ENCODE measurements around the gene CENPN. TPM values are rescaled to one million over a fixed set of nuclear protein-coding genes. Genes with fewer than 3 reads are reported as not detected.
A peak's percentile ranks its signal among the peaks of the same experiment; 100 is the strongest.

CENPN gene
- total RNA-seq, 1 experiment from 2014 or later = 128 TPM

DNA sequence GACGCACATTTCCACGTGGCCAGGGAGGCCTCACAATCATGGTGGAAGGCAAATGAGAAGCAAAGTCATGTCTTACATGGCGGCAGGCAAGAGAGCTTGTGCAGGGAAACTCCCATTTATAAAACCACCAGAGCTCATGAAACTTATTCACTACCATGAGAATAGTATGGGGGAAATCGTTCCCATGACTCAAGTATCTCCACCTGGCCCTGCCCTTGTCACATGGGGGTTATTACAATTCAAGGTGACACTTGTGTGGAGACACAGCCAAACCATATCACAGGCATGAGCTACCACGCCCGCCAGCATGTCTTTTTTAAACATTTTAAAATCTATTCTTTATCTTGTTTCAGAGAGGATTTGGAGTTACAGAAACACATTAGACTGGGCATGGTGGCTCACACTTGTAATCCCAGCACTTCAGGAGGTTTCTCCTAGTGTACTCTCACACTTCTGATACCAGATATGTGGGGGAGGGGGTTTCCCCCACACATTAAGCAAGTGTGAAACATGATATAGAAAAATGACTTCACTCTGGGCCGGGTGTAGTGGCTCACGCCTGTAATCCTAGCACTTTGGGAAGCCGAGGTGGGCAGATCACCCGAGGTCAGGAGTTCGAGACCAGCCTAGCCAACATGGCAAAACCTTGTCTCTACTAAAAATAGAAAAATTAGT is 23.1 kb downstream of the CENPN start:
- no peak for DNase-seq (ENCODE audit: low spot score)

DNA sequence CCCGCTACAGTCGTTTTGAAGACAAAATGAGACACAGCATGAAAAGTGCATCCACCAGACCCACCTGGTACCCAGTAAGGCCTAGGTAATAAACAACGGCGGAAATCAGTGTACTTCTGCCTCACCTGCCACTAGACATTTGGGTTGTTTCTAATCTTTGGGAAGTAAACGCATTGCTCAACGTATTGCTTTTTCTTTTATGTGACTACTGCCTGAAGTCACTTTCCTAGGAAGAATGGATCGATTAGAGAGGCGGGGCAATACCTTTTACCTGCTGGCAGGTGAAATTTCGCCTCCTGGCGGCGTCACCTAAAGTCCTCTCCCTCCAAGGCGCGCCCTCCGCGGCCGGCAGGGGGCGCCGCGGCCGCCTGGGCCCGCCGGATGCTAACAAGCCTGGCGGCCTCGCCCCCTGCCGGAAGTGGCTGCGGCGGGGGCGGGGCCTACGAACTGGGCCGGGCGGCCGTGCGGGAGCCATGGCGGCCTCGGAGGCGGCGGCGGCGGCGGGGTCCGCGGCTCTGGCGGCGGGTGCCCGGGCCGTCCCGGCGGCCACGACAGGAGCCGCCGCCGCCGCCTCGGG is 28.5 kb downstream of the CENPN start, which contains the start of gene ATMIN:
Gene ATMIN, plus strand, starts transcription at position 445 of the 577 bp plus-strand sequence. Its CDS starts 29 bp downstream, at position 474.
- peak; percentile 63 for DNase-seq (ENCODE audit: low spot score)

DNA sequence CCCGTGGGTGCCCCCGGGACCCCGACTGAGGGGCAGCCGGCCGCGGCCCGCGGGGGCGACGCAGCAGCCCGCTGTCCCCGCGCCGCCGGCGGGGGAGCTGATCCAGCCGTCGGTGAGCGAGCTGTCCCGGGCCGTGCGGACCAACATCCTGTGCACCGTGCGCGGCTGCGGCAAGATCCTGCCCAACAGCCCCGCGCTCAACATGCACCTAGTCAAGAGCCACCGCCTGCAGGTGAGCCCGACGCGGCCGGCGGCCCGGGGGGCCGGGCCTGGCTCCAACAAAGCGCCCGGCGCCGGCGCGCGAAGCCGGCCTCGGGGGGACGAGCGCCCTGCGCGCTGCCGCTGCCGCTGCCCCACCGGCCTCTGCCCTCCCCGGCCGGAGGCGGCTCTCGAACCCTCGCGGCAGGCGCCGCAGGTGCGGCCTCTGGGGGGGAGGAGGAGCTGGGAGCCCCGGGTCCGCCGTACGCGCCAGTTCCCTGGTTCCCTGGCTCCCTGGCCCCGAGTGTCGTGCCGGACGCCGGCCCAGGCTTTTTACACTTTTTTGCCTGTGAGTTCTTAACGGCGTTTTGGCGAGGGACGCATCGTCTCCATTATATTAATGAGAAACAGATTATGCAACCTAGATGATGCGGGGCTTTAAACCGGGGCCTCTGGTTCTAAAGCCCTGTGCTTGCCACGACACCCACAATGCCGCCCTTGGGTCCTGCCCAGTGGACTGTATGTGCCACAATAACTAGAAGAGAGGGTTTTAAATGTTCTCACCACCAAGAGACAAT is 29.1 kb downstream of the CENPN start:
- DNase-seq (ENCODE audit: low spot score) = peak; percentile 11

DNA sequence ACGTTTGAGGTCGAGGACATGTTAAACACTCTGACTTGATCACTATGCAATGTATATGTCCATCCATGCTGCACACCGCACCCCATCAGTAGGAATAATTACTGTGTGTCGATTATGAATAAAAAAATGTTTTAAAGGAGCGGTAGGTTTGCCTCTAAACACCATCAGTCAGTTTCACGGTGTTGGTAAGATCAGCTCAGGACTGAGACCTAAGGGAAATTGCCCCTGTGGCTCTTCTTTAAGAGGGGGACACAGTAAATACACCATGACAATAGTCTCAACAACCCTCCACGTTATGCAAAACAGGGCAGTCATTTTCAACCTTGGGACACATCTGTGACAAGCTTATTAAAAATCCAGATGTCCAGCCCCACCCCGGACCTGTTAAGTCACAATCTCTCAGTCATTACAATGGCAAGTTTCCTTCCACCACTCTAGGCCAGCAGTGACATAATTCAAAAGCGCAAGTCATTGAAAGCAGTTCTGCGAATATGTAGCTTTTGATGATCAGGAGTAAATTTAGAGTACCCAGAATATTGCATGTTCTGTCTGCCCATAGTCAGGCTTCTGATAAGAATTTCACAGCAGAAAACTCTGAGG is 29.8 kb downstream of the CENPN start:
- DNase-seq (ENCODE audit: low spot score) = peak; percentile 9

DNA sequence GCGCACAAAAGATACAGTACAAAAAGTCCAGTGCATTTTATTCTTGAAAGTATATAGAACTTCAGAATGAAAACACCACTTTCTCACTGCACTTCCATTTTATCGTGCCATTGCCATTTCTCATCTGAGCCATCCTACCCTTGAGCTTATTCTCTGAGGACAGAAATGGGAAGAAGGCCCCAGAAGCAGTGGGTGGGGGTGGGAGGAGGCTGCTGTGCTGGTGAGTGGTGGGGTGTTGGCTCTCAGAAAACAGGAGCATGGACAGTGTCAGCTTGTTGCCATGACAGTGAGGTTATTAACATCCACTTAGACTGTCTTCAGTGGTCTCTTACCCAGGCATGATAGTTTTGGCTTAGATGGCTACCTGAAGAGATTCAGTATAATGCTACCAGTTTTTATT is 33.1 kb downstream of the CENPN start:
- no peak for DNase-seq (ENCODE audit: low spot score)

DNA sequence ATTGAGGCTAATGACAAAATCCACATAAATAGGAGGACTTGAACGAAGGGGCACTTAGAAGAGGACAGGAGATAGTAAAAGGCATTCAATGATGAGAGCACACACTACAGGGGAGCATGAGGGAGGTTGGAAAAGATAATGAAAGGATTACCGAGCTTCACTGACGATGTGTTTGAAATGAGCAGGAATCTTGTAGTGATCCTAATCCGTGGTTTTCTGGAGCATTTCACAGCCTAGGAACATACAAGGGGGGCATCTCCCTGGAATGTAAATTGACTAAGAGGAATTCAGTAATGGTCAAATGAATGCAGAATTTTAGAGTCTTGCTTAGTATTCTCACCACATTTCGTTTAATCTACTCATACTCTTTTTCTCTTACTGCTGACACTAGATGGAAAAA is 33.8 kb downstream of the CENPN start:
- DNase-seq (ENCODE audit: low spot score) = no peak

DNA sequence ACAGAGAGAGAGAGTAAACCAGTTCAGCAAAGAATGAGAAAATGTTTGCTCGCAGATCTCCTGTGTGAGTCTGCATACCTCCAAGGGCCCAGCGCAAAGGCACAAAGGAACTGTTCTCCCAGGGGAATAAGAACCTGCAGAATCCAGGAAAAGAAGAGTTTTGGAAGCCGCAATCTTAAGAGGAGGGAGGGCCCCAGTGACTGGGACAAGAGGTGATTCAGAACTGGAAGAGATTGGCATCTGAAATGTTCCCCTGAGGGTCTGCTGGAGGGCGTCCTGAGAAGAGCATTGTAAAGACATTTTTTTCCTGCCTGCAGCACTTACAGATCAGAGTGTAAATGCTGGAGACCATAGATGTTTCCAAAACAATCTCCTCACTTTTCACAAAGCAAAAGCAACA is 34.7 kb downstream of the CENPN start:
- DNase-seq (ENCODE audit: low spot score) = no peak

DNA sequence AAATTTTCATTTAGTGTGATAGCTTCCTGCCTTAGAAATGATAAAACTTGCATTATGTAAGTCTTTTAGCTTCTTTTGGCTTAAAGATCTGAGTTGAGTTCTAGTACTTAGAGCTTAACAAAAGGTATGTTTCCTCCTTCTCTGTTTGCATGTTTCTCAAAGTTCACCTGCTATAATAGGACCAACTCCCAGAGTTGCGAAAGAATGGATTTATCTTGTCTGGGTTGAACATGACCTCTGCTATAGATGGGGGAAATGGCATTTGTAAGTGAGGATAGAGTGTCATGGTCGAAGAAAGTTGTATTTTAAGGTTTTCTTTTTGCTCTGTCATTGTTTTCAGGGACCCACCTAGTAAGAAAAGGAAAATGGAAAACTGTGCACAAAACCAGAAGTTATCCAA is 35.8 kb downstream of the CENPN start:
- no peak for DNase-seq (ENCODE audit: low spot score)

DNA sequence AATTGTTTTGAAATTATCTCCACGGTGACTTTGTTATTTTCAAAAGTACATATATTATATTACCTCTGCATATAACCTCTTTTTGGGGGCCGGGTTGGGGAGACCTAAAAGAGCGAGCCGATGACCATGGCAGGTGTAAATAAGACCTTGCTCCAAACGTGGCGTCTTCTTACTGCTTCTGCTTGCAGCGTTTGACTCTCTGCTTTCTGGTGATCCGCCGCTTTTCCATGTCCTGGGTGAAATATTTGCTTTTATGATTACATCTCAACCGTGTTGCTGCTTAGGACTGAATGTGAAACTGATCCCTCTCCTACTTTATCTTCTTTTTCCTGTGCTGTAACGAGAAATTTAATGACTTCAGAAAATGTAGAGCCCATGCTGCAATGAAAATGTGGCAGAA is 46.7 kb downstream of the CENPN start:
- no peak for DNase-seq (ENCODE audit: low spot score)

DNA sequence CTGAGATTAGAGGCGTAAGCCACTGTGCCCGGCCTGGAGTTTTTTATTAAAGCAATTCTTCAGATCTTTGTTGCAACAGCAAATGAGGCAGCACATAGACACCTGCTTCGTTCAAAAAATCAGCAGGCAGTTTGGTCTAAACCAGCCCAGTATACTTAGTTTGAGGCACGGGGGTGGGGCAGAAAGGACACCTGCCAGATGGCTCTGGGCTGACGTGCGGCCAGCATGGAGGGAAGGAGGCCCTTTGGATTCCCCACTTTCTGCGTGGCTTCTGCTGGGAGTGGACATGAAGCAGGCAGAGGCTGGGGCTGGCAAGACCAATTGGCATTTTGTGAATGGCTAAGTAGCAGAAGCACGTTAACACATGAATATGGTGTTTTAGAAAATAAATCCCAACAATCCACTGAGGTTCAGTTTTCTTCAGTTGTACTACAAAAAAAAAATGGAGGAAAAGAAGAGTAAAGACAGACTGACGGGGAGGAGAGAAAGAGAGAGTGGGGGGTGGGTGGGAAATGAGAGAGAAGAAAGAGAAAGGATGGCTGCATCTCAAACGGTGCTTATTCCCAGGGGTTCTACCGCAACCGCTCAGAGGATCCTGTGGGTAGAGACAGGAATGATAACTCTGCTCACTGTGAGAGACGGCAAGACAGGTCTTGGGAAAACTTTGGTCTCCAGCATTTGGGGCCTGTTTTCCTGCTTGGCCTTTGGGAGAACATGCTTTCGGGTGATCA is 53.7 kb downstream of the CENPN start:
- DNase-seq (ENCODE audit: low spot score) = no peak

DNA sequence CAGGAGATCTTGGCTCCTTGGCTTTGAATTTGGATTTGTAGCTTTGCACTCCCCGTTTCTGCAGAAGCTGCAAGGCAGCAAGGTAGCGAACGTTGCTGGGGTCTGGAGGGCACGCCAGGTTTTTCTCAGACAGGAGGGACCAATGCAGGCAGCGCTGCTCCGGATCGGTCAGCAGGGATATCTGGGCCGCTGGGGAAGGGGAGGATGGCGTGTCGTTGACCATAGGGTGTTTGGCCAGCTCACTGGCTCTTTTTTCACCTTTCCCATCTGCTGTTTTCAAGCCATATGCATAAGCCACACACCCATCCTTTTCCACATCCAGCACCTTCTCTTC is 54.3 kb downstream of the CENPN start:
- DNase-seq (ENCODE audit: low spot score) = no peak

DNA sequence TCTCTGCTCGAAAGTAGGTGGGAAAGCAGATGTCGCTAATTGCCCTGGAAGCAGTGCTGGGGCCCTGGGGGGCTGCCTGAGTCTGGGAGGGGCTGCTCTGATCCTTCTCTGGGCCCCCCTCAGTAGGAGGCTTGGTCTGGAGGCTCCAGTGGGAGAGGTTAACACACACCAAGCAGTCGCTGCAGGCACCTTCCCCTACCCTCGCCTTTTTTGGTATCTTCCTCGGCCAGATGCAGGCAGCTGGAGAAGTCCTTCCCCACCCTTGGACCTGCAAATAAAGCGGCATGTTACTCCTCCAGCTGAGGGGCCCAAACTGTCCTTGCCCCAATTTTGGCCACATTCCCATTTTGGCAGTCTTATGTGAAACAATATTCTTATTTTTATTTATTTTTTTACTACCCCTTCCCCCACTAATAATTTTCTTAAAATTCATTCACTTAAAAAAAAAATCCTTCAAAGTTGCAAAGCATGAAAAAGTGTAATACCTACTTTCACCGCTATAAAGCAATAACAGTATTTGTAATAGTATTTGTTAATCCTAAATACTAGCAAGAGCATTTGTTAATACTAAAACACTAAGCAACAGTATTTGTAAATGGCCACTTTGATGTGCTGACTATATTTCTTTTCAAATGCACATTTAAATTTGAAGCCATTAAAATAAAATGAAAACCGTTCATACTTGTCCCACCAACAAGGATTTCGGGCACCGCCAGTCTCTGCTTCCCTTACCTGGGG is 55.0 kb downstream of the CENPN start:
- no peak for DNase-seq (ENCODE audit: low spot score)

DNA sequence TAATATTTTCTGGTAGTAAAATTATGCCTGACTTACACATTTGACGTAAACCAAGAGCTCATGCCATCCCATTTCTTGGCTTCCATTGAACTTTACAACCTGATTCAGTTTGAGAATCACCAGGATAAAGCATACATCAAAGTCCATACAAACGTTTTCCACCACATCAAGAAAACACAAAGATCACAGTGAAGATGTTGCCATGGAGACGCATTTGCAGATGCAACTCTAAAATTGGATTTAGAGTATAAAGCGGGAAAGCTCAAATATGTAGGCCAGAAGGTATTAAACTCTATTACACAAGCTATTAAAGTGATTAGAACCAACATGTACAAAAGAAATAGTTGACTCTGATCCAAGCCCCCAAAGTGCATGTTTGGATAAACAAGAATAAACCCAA is 59.7 kb downstream of the CENPN start:
- DNase-seq (ENCODE audit: low spot score) = no peak

DNA sequence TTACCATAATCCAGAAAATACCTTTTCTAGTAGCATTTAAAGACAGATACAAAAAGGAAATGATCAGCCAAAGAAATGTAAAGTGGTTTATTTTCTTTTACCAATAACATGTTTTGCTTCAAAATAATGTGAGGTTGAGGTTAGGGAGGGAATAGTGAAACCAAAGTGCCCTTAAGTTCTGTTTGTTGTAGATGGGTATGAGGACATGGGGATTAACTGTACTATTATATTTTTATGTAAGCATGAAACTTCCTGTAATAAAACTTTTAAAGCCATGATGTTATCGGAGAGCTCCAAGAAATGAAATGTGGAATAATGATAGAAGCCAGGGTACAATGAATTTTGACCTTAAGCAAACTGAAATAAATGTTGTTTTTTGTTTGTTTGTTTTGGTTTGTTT is 60.2 kb downstream of the CENPN start:
- no peak for DNase-seq (ENCODE audit: low spot score)

DNA sequence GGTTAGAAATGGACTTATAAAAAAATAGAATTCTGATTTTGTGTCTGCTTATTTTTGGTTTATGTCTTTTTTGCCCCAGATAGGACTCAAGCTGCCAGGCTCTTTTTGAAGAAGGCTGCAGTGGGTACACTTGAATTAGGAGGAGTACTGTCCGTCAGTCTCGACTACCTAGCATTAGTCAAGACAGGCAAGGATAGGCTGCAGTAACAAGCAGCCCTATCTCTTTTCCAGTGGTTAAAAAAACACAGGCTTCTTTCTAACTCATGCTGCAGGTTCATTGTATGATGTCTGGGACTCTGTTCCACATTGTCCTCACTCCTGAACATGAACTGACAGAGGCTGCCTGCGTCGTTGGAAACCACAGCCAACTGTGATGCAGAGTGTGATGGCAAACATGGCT is 62.0 kb downstream of the CENPN start:
- no peak for DNase-seq (ENCODE audit: low spot score)

DNA sequence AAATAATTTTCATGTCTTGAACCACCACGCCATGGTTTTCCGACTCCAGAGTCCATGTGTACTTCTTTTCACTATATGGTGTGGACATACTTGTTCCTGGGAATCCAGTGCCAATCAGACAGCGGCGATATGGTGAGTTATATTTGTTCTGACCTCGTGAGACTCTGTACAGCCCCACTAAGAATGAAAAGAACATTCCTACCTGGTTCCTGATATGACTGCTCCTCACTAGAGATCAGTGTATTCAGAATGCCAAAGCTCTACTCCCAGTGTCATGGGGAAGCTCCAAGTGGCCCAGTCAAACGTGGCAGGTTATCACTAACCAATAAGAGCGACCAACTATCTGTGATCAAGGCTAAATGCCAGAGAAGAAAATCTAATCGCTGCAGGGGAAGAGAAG is 64.0 kb downstream of the CENPN start:
- DNase-seq (ENCODE audit: low spot score) = no peak

DNA sequence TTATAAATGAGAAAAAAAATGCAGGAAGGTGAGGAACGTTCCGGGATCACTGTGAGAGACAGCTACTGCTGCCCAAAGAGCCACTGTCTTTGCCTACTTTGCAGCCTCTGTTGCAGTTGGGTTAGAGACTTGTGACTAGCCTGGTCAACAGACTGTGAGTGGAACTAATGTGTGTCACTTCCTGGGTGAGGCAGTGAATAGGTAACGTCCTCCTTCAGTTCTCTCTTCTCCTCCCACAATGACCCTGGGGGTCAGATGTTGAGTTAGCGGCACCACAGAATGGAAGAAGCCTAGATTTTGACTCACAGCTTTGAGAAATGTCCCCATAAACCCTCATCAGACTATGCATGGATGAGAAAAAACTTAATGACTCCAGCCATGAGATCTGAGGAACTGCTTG is 64.8 kb downstream of the CENPN start:
- DNase-seq (ENCODE audit: low spot score) = peak; percentile 57

DNA sequence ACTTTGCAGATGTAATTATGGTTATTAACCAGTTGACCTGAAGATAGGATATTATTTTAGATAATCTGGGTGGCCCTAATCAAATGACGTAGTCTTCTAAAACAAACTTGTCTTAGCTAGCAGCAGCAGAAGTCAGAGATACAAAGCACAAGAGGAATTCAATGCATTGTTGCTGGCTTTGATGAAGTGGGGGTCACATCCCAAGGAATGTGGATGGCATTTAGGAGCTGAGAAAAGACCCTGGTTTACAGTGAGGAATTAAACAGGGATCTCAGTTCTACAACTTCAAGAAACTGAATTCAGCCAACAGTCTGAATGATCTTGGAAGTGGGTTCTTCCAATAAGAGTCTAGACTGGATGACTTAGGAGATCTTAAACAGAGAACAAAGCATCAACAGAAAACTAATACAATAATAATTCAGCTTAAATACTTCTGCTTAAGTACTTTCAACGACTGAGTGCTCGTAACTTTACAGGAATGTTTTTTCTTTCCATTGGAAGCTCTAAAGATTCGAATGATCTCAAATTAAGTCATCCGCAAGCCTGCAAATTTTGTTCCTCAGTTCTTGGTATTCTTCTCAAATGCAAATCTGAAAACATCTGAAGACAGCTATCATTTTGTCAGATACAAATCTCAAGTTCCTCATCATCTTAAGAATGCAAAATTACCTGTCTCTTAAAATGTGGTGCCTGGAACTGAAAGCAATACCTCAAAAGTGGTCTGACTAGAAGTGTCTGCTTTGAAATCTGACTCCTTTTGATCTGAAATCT is 66.7 kb downstream of the CENPN start:
- DNase-seq (ENCODE audit: low spot score) = no peak

DNA sequence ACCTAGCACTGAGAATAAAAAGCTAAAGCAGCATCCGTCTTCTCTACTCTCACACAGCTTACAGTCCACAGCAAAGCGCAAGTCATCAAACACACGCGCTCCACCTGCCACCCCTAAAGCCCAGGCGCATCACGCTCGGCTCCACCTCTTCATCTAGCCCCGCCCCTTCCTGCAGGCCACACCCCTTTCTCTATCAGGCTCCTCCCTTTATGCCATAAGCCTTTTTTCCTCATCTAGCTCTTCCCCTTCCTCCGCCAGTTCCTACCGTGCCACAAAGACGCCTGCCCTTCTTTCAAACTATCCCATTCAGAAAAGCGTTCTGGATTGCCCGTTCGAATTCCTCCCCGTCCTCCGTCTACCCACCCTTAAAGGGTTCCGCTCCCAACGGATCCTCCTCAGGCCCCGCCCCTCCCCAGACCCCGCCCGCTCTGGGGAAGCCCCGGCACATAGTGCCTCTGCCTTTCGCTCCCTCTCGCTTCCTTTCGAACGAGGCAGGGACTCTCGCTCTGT is 69.6 kb downstream of the CENPN start:
- peak; percentile 85 for DNase-seq (ENCODE audit: low spot score)

Data from A172 (cell line).